ENCODE results near the gene CNTN1. TPM values are rescaled to one million over a fixed set of nuclear protein-coding genes. Genes with fewer than 3 reads are reported as not detected.

CNTN1 gene
- total and polyA plus RNA-seq, 2 of the 13 experiments (the other 11 are each of a cell fraction or from before 2014, with no cell fraction given) = 0.01 to 0.07 TPM

- POLR2A ChIA-PET = no interaction called here
- DNase-seq (ENCODE audit: low spot score) = peak; percentile 15
- no TSS peak for BruUV-seq (replicated peaks)
Observed at GRCh38 chr12:41011939-41012338, 319.7 kb downstream of the CNTN1 start.

More at GRCh38 chr12:41011939-41012338, 319.7 kb downstream of the CNTN1 start:
- Histone ChIP-seq H2AFZ (ENCODE audit: low read length) (no peak overlapping the region), H3K4me2 (ENCODE audit: low read depth, low read length) (no peak overlapping the region), H3K79me2 (ENCODE audit: insufficient read depth, low read length) (no peaks in the 10 kb centered on the region), H3K4me3 (replicated peaks in 1 of 3; ENCODE audit: insufficient read depth in 1 of 3, low read depth in 2 of 3, low read length in 3 of 3) (no peak overlapping the region), H3K4me1 (ENCODE audit: insufficient read depth, low read length) (no peaks in the 10 kb centered on the region), H3K9me3 (ENCODE audit: low read length) (peaks cover 57% of the 10 kb centered on the region), H3K36me3 (replicated peaks in 1 of 2; ENCODE audit: control insufficient read depth in 1 of 2, insufficient read depth in 2 of 2, low read length in 2 of 2) (no peaks in the 10 kb centered on the region), H3K27me3 (ENCODE audit: control insufficient read depth in 1 of 2, insufficient read depth in 2 of 2, low read length in 2 of 2) (no peaks in the 10 kb centered on the region), H4K20me1 (ENCODE audit: insufficient read depth, low read length) (no peaks in the 10 kb centered on the region), H3K9ac (ENCODE audit: insufficient read depth, low read depth, low read length) (no peak overlapping the region), H3K27ac (ENCODE audit: extremely low read length, insufficient read depth, low read length) (no peak overlapping the region)
- ATAC-seq (peak; percentile 64), FAIRE-seq (no peak)
- 25% methylated on average over 1 of the region's 1 CpG for WGBS (ENCODE audit: low lambda C conversion rate)
- CTCF ChIA-PET (ENCODE audit: low intra/inter-chr PET ratio, low total read pairs) = no interaction called here
- TF ChIP-seq ESRRA (CRISPR knock-in tag; IDR thresholded peaks at IDR 0.05; ENCODE audit: low read depth) = peak; percentile 100
- TF ChIP-seq MYC (CRISPR knock-in tag; IDR thresholded peaks at IDR 0.05; ENCODE audit: borderline replicate concordance) = peak; percentile 60; the same call in 1 of the 2 replicates
- TF ChIP-seq PBX3 (CRISPR knock-in tag; IDR thresholded peaks at IDR 0.05; ENCODE audit: borderline replicate concordance) = no peak
- TF ChIP-seq CTCF (CRISPR knock-in tag; IDR thresholded peaks at IDR 0.05) = peak; percentile 50
- TF ChIP-seq MNT (IDR thresholded peaks at IDR 0.05) = peak; percentile 99
- TF ChIP-seq STAG1 (CRISPR knock-in tag; IDR thresholded peaks at IDR 0.05) = peak; percentile 41; the same call in 1 of the 2 replicates
- TF ChIP-seq HIVEP1 (CRISPR knock-in tag; IDR thresholded peaks at IDR 0.05) = no peak
- peak; percentile 60 for TF ChIP-seq MAX (IDR thresholded peaks at IDR 0.05)
- no peak for TF ChIP-seq NCOA2 (CRISPR knock-in tag; IDR thresholded peaks at IDR 0.05)
- intact Hi-C loops (cut with micrococcal nuclease; ENCODE audit: unreplicated experiment) = loop anchor here (5.0 kb wide), 1 partner anchor 1355 kb away; no protein-coding TSS in a partner anchor
- in situ Hi-C loops (cut with HindIII; ENCODE audit: extremely low pct_ligation_motif_present, low pct_unique_long_range_greater_than_20kb) = no loop called here

All from HepG2 (cell line).